ENCODE measurements around the gene TOMM7. TPM values are rescaled to one million over a fixed set of nuclear protein-coding genes. Genes with fewer than 3 reads are reported as not detected.

TOMM7 gene
- total RNA-seq, 3 donors from 2014 or later (not counting 1 experiment from before 2014, with no cell fraction given), result 194 to 286 (median 269) TPM

- H3K27ac Mint-ChIP-seq, result no peak overlapping the region
- TF ChIP-seq, protein P1, sequence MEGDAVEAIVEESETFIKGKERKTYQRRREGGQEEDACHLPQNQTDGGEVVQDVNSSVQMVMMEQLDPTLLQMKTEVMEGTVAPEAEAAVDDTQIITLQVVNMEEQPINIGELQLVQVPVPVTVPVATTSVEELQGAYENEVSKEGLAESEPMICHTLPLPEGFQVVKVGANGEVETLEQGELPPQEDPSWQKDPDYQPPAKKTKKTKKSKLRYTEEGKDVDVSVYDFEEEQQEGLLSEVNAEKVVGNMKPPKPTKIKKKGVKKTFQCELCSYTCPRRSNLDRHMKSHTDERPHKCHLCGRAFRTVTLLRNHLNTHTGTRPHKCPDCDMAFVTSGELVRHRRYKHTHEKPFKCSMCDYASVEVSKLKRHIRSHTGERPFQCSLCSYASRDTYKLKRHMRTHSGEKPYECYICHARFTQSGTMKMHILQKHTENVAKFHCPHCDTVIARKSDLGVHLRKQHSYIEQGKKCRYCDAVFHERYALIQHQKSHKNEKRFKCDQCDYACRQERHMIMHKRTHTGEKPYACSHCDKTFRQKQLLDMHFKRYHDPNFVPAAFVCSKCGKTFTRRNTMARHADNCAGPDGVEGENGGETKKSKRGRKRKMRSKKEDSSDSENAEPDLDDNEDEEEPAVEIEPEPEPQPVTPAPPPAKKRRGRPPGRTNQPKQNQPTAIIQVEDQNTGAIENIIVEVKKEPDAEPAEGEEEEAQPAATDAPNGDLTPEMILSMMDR (IDR thresholded peaks at IDR 0.05), result no peak
- Histone ChIP-seq H3K27ac (ENCODE audit: low read length) (no peak overlapping the region), H3K27me3 (ENCODE audit: control insufficient read depth, insufficient read depth, low read length) (no peaks in the 10 kb centered on the region), H3K4me3 (ENCODE audit: low read length) (no peak overlapping the region), H3K9me3 (ENCODE audit: control insufficient read depth, insufficient read depth, low read length) (no peaks in the 10 kb centered on the region), H3K36me3 (ENCODE audit: control insufficient read depth, insufficient read depth, low read length) (no peaks in the 10 kb centered on the region), H3K4me1 (ENCODE audit: control insufficient read depth, insufficient read depth, low read length) (no peaks in the 10 kb centered on the region)
- DNase-seq, result no peak
- 81% methylated on average over 1 of the region's 1 CpG for WGBS (ENCODE audit: insufficient coverage)
- no peaks in the 10 kb centered on the region for H3K9me3 Mint-ChIP-seq
- ATAC-seq, result no peak
- no peaks in the 10 kb centered on the region for H3K36me3 Mint-ChIP-seq
- H3K27me3 Mint-ChIP-seq (ENCODE audit: low read depth in 2 of 2), result no peaks in the 10 kb centered on the region
- intact Hi-C loops (cut with micrococcal nuclease), result no loop called here
- peaks cover 0 to 4% of the 10 kb centered on the region in 2 donors for H3K4me1 Mint-ChIP-seq
- no peak overlapping the region for H3K4me3 Mint-ChIP-seq
Measured at GRCh38 chr7:22868509-22868908, 45.9 kb upstream of the TOMM7 start.

DNA sequence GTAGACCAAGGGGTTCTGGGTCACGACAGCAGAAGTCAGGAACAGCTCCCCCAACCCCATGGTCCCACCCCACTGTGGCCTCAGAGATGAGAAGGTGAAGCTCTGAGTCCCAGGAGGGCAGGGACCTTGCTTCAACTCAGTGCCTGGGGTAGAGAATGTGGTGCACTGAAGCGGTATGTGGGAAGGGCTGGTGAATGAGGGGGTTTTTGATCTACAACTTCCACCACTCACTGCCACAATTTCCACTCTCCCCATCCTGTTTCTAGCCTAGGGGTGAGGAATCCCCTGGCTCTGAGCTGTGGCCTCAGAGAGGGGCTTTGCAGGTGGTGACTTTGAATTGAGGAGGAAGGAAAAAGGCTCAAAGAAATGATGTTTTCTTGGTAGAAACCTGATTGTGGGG, 44.9 kb upstream of the TOMM7 start:
- no peak for DNase-seq
- ATAC-seq, result no peak
- WGBS (ENCODE audit: insufficient coverage), result 17% methylated on average over 1 of the region's 2 CpGs
- H3K4me1 Mint-ChIP-seq, result peaks cover 0 to 4% of the 10 kb centered on the region in 2 donors
- TF ChIP-seq, protein P1 (IDR thresholded peaks at IDR 0.05), result no peak
- no peak overlapping the region for H3K27ac Mint-ChIP-seq
- no peaks in the 10 kb centered on the region for H3K9me3 Mint-ChIP-seq
- Histone ChIP-seq H3K4me1 (ENCODE audit: control insufficient read depth, insufficient read depth, low read length) (no peaks in the 10 kb centered on the region), H3K36me3 (ENCODE audit: control insufficient read depth, insufficient read depth, low read length) (no peaks in the 10 kb centered on the region), H3K27me3 (ENCODE audit: control insufficient read depth, insufficient read depth, low read length) (no peaks in the 10 kb centered on the region), H3K4me3 (ENCODE audit: low read length) (no peak overlapping the region), H3K9me3 (ENCODE audit: control insufficient read depth, insufficient read depth, low read length) (no peaks in the 10 kb centered on the region), H3K27ac (ENCODE audit: low read length) (no peak overlapping the region)
- intact Hi-C loops (cut with micrococcal nuclease), result no loop called here
- no peaks in the 10 kb centered on the region for H3K27me3 Mint-ChIP-seq (ENCODE audit: low read depth in 2 of 2)
- no peaks in the 10 kb centered on the region for H3K36me3 Mint-ChIP-seq
- H3K4me3 Mint-ChIP-seq, result no peak overlapping the region

GRCh38 chr7:22867003-22867402, 44.4 kb upstream of the TOMM7 start:
- 97% methylated on average over 3 of the region's 4 CpGs for WGBS (ENCODE audit: insufficient coverage)
- no peak overlapping the region for H3K4me3 ChIP-seq (ENCODE audit: low read length)
- H3K36me3 ChIP-seq (ENCODE audit: control insufficient read depth, insufficient read depth, low read length), result no peaks in the 10 kb centered on the region
- H3K36me3 Mint-ChIP-seq, result no peaks in the 10 kb centered on the region
- H3K27me3 ChIP-seq (ENCODE audit: control insufficient read depth, insufficient read depth, low read length), result no peaks in the 10 kb centered on the region
- no peaks in the 10 kb centered on the region for H3K4me1 ChIP-seq (ENCODE audit: control insufficient read depth, insufficient read depth, low read length)
- TF ChIP-seq, protein P1 (IDR thresholded peaks at IDR 0.05), result no peak
- ATAC-seq (no peak), DNase-seq (no peak)
- no peak overlapping the region for H3K27ac Mint-ChIP-seq
- H3K4me3 Mint-ChIP-seq, result no peak overlapping the region
- H3K27ac ChIP-seq (ENCODE audit: low read length), result no peak overlapping the region
- H3K9me3 Mint-ChIP-seq, result no peaks in the 10 kb centered on the region
- no peaks in the 10 kb centered on the region for H3K9me3 ChIP-seq (ENCODE audit: control insufficient read depth, insufficient read depth, low read length)
- H3K4me1 Mint-ChIP-seq, result peaks cover 0 to 4% of the 10 kb centered on the region in 2 donors
- intact Hi-C loops (cut with micrococcal nuclease), result no loop called here
- no peaks in the 10 kb centered on the region for H3K27me3 Mint-ChIP-seq (ENCODE audit: low read depth in 2 of 2)

- TF ChIP-seq, protein P1 (IDR thresholded peaks at IDR 0.05), result no peak
- intact Hi-C loops (cut with micrococcal nuclease), result no loop called here
- WGBS (ENCODE audit: insufficient coverage), result 82% methylated on average over 2 of the region's 2 CpGs
- ATAC-seq, result no peak
- Mint-ChIP-seq H3K9me3 (no peaks in the 10 kb centered on the region), H3K4me1 (peaks cover 0 to 4% of the 10 kb centered on the region in 2 donors), H3K27ac (no peak overlapping the region), H3K27me3 (ENCODE audit: low read depth in 2 of 2) (no peaks in the 10 kb centered on the region), H3K36me3 (no peaks in the 10 kb centered on the region), H3K4me3 (no peak overlapping the region)
- Histone ChIP-seq H3K4me3 (ENCODE audit: low read length) (no peak overlapping the region), H3K4me1 (ENCODE audit: control insufficient read depth, insufficient read depth, low read length) (no peaks in the 10 kb centered on the region), H3K27ac (ENCODE audit: low read length) (no peak overlapping the region), H3K27me3 (ENCODE audit: control insufficient read depth, insufficient read depth, low read length) (no peaks in the 10 kb centered on the region), H3K9me3 (ENCODE audit: control insufficient read depth, insufficient read depth, low read length) (no peaks in the 10 kb centered on the region), H3K36me3 (ENCODE audit: control insufficient read depth, insufficient read depth, low read length) (no peaks in the 10 kb centered on the region)
- no peak for DNase-seq
Measured at GRCh38 chr7:22865602-22865960, 42.9 kb upstream of the TOMM7 start.

All from natural killer cell (primary cell).